MCF 10A (cell line): ENCODE results near the gene PSMC3IP. TPM values are rescaled to one million over a fixed set of nuclear protein-coding genes. Genes with fewer than 3 reads are reported as not detected.

Source experiments
- BruUV-seq: library from RNA; stranded (reverse); fragments of 400-500 nt; replicated peaks from 2 replicates; lab custom pipeline; 2021; lab: Mats Ljungman, UMichigan
- CTCF ChIA-PET: fragments of 300-600 bp; sonication (Branson Sonifier 250); formaldehyde crosslinking; extraction: SDS; loops from one replicate; lab custom pipeline; 2021; ENCODE audit warnings: antibody characterized with exemption, inconsistent platforms; lab: Yijun Ruan, JAX
- POLR2A ChIA-PET: fragments of 300-600, 350-650 bp; sonication (Branson Sonifier 250); formaldehyde crosslinking; extraction: SDS; loops from one replicate; lab custom pipeline; 2020; ENCODE audit warnings: antibody characterized with exemption, inconsistent platforms; lab: Yijun Ruan, JAX
- DNase-seq: peaks from one replicate; pipeline ENCODE4 v3.0.0-alpha.2; 2018; ENCODE audit not compliant: unreplicated experiment
- H3K27ac Mint-ChIP-seq: one replicate; pipeline ENCODE4 v1.8.0; 2022; ENCODE audit warnings: mild to moderate bottlenecking, low read depth, mixed read lengths; ENCODE audit not compliant: unreplicated experiment
- H3K27me3 Mint-ChIP-seq: one replicate; pipeline ENCODE4 v1.8.0; 2022; ENCODE audit warnings: mixed read lengths; ENCODE audit not compliant: insufficient read depth, unreplicated experiment
- H3K36me3 Mint-ChIP-seq: one replicate; pipeline ENCODE4 v1.8.0; 2022; ENCODE audit warnings: mild to moderate bottlenecking, moderate library complexity, mixed read lengths; ENCODE audit not compliant: insufficient read depth, unreplicated experiment
- H3K4me1 Mint-ChIP-seq: one replicate; pipeline ENCODE4 v1.8.0; 2022; ENCODE audit warnings: mixed read lengths; ENCODE audit not compliant: insufficient read depth, unreplicated experiment
- H3K4me3 Mint-ChIP-seq: one replicate; pipeline ENCODE4 v1.8.0; 2022; ENCODE audit warnings: mild to moderate bottlenecking, moderate library complexity, mixed read lengths; ENCODE audit not compliant: unreplicated experiment
- H3K9me3 Mint-ChIP-seq: one replicate; pipeline ENCODE4 v1.8.0; 2022; ENCODE audit warnings: mixed read lengths; ENCODE audit not compliant: unreplicated experiment
- intact Hi-C: fragments of 100-400 bp; cut with micrococcal nuclease; formaldehyde crosslinking; loops from 2 replicates; pipeline ENCODE4 v1.14.1; 2022
- total RNA-seq: library from RNA; stranded (reverse); gene quantifications from 2 replicates; pipeline ENCODE4 v1.2.3, GENCODE V29; 2022
- TF ChIP-seq, protein P1 (sequence below): fragments of 200-600 bp; IDR thresholded peaks from one replicate; pipeline ENCODE4 v1.8.0; 2022; ENCODE audit warnings: antibody characterized with exemption, mild to moderate bottlenecking; ENCODE audit not compliant: unreplicated experiment

Gene PSMC3IP
- total RNA-seq, 1 experiment from 2014 or later, result 12.0 TPM

DNA sequence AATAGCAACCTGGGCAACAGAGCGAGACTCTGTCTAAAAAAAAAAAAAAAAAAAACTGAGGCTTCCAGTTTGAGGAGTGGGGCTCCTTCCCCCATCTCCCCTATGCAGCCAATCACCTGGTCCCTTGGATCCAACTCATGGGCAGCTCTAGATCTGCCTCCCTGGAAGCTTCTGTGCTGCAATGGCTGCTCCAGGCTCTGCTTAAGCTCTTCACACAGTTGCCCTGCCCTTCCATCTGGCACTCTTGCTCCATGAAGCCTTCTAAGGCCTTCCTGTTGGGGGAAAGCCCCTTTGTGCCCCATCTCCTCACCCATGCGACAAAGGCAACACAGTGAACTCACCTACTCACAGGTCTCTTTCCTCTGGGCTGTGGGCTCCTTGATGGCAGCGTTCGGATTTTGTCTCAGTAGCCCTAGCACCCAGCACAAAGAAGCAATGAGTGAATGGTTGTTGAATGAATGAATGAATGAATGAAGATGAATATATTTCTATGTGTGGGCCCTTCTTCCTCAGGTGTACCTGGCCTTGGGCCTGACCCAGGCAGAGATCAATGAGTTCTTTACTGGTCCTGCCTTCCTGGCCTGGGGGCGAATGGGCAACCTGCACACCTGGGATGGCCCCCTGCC, 39.6 kb downstream of the PSMC3IP start:
- peaks cover 24% of the 10 kb centered on the region for H3K4me1 Mint-ChIP-seq
- TF ChIP-seq, protein P1, sequence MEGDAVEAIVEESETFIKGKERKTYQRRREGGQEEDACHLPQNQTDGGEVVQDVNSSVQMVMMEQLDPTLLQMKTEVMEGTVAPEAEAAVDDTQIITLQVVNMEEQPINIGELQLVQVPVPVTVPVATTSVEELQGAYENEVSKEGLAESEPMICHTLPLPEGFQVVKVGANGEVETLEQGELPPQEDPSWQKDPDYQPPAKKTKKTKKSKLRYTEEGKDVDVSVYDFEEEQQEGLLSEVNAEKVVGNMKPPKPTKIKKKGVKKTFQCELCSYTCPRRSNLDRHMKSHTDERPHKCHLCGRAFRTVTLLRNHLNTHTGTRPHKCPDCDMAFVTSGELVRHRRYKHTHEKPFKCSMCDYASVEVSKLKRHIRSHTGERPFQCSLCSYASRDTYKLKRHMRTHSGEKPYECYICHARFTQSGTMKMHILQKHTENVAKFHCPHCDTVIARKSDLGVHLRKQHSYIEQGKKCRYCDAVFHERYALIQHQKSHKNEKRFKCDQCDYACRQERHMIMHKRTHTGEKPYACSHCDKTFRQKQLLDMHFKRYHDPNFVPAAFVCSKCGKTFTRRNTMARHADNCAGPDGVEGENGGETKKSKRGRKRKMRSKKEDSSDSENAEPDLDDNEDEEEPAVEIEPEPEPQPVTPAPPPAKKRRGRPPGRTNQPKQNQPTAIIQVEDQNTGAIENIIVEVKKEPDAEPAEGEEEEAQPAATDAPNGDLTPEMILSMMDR, result no peak
- no peaks in the 10 kb centered on the region for H3K9me3 Mint-ChIP-seq
- ChIA-PET CTCF (interaction anchor here (0.6 kb wide), 1 partner anchor 471 kb away, joined by 3 read pairs; no protein-coding TSS in a partner anchor), POLR2A (no interaction called here)
- peaks cover 35% of the 10 kb centered on the region for H3K36me3 Mint-ChIP-seq
- DNase-seq, result no peak
- intact Hi-C loops, result no loop called here
- no TSS peak for BruUV-seq
- H3K4me3 Mint-ChIP-seq, result peak overlapping the region; percentile 81
- no peak overlapping the region for H3K27ac Mint-ChIP-seq
- H3K27me3 Mint-ChIP-seq, result no peaks in the 10 kb centered on the region

DNA sequence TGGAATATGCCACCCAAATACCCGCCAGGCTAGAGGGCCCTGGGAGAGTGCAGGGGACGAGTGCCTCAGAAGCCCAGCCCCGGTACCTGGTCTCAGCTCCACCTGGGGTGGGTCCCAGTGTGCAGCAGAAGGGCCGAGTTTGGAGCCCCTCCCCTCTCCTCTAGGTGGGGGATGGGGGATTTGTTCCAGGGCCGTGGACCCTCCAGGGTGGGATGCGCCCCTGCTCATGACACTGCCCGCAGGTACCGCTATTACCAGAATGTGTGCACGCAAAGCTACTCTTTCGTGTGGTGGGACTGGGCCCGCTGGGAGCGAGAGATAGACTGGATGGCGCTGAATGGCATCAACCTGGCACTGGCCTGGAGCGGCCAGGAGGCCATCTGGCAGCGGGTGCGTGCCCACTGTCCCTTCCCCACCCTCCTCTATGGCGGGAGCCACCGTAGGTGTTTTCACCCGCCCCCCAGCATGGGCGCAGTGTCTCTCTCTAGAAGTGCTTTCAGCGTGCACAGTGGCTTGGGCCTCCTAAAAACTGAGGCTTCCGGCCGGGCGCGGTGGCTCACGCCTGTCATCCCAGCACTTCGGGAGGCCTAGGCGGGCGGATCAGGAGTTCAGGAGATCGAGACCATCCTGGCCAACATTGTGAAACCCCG, 40.2 kb downstream of the PSMC3IP start:
- ChIA-PET CTCF (interaction anchor here (0.7 kb wide), 1 partner anchor 17 kb away, joined by 4 read pairs; no protein-coding TSS in a partner anchor), POLR2A (interaction anchor here (0.9 to 2.4 kb wide), 11 partner anchors 17 to 215 kb away, joined by 3 to 38 read pairs (median 5); partner anchors contain the start of genes COASY, HSD17B1, MLX and PLEKHH3)
- Mint-ChIP-seq H3K36me3 (peaks cover 29% of the 10 kb centered on the region), H3K4me1 (peaks cover 24% of the 10 kb centered on the region), H3K27me3 (no peaks in the 10 kb centered on the region), H3K27ac (no peak overlapping the region), H3K9me3 (no peaks in the 10 kb centered on the region), H3K4me3 (peak overlapping the region; percentile 81)
- no peak for DNase-seq
- no TSS peak for BruUV-seq
- TF ChIP-seq, protein P1, result no peak
- intact Hi-C loops, result no loop called here

DNA sequence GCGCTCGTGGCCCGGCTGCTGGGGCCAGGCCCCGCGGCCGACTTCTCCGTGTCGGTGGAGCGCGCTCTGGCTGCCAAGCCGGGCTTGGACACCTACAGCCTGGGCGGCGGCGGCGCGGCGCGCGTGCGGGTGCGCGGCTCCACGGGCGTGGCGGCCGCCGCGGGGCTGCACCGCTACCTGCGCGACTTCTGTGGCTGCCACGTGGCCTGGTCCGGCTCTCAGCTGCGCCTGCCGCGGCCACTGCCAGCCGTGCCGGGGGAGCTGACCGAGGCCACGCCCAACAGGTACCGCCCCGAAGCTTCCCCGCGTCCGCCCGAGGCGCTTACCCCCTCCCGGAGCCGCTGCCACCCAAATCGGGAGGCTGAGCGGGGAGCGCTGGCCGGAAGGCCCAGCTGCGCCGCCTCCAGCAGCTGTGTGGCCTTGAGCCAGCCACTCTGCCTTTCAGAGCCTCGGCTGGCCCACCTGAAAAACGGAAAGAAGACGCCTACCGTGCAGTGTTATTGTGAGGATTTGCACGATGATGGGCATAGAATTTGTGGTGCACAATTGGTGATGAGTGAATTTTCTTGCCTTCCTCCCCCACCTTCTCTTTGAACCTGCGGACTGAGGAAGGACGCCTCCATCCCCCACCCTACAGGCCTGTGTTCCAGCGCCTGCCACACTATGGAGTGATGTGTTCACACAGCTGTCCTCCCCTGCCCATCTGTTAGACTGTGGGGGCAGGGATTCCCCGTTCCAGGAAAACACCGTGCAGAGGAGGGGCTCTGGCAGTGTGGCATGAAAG, 41.0 kb downstream of the PSMC3IP start:
- Mint-ChIP-seq H3K4me3 (peak overlapping the region; percentile 81), H3K27ac (peak overlapping the region; percentile 87), H3K4me1 (peaks cover 24% of the 10 kb centered on the region), H3K36me3 (peaks cover 24% of the 10 kb centered on the region), H3K27me3 (no peaks in the 10 kb centered on the region), H3K9me3 (no peaks in the 10 kb centered on the region)
- DNase-seq, result peak; percentile 74
- TSS peak; percentile 33 for BruUV-seq
- TF ChIP-seq, protein P1, result no peak
- ChIA-PET CTCF (interaction anchor here (0.6 to 1.0 kb wide), 3 partner anchors 11 to 341 kb away, joined by 3 to 4 read pairs (median 3); no protein-coding TSS in a partner anchor), POLR2A (interaction anchor here (0.8 to 2.4 kb wide), 25 partner anchors 9 to 570 kb away, joined by 3 to 38 read pairs (median 5); partner anchors contain the start of genes CAVIN1, CNP, COASY and HSD17B1)
- intact Hi-C loops, result no loop called here
